ENCODE results near the gene CALR.
"Not testable (repeated sequence)": the region's sequence is repeated elsewhere in the genome, so short reads cannot be mapped to it uniquely, and the experiment has no call there.

The CALR gene

GRCh38 chr19:12937927-12938778 is at the start of gene CALR:
CALR (plus strand) TSS chr19:12938609; CDS start chr19:12938680, 71 bp downstream.
- peak; percentile 99 for DNase-seq (ENCODE audit: low read depth)

GRCh38 chr19:12890299-12890786 is 48.1 kb upstream of the CALR start:
- not testable (repeated sequence) for DNase-seq (ENCODE audit: low read depth)

- DNase-seq (ENCODE audit: low read depth), result peak; percentile 94
These were observed 47.4 kb upstream of the CALR start, which contains the start of gene GCDH for GRCh38 chr19:12890787-12891552. GCDH (plus strand) TSS chr19:12891160; CDS start chr19:12891305, 145 bp downstream.

- DNase-seq (ENCODE audit: low read depth), result no peak
These were observed 46.8 kb upstream of the CALR start for GRCh38 chr19:12891553-12892021.

GRCh38 chr19:12893582-12893981 is 44.8 kb upstream of the CALR start:
- DNase-seq (ENCODE audit: low read depth), result no peak

GRCh38 chr19:12896460-12896859 is 41.9 kb upstream of the CALR start:
- no peak for DNase-seq (ENCODE audit: low read depth)

- DNase-seq (ENCODE audit: low read depth), result no peak
These were observed 38.4 kb upstream of the CALR start for GRCh38 chr19:12899891-12900518.

- DNase-seq (ENCODE audit: low read depth), result no peak
These were observed 31.2 kb upstream of the CALR start for GRCh38 chr19:12907166-12907565.

- DNase-seq (ENCODE audit: low read depth), result no peak
These were observed 25.8 kb upstream of the CALR start for GRCh38 chr19:12912571-12912970.

GRCh38 chr19:12913011-12913561 is 25.3 kb upstream of the CALR start:
- DNase-seq (ENCODE audit: low read depth), result no peak

GRCh38 chr19:12913851-12914690 is 24.3 kb upstream of the CALR start:
- DNase-seq (ENCODE audit: low read depth), result peak; percentile 26

- DNase-seq (ENCODE audit: low read depth), result not testable (repeated sequence)
These were observed 22.5 kb upstream of the CALR start for GRCh38 chr19:12915860-12916259.

- DNase-seq (ENCODE audit: low read depth), result no peak
These were observed 20.2 kb upstream of the CALR start for GRCh38 chr19:12918253-12918652.

- DNase-seq (ENCODE audit: low read depth), result no peak
These were observed 17.4 kb upstream of the CALR start for GRCh38 chr19:12921047-12921446.

- DNase-seq (ENCODE audit: low read depth), result no peak
These were observed 15.4 kb upstream of the CALR start for GRCh38 chr19:12922959-12923358.

GRCh38 chr19:12924621-12925310 is 13.6 kb upstream of the CALR start:
- DNase-seq (ENCODE audit: low read depth), result no peak

GRCh38 chr19:12930002-12930645 is 8.3 kb upstream of the CALR start:
- DNase-seq (ENCODE audit: low read depth), result no peak

GRCh38 chr19:12932392-12933286 is 5.8 kb upstream of the CALR start:
- no peak for DNase-seq (ENCODE audit: low read depth)
